ENCODE measurements around the gene YIPF2.
"Not testable (repeated sequence)": the region's sequence is repeated elsewhere in the genome, so short reads cannot be mapped to it uniquely, and the experiment has no call there.

YIPF2 gene

DNA sequence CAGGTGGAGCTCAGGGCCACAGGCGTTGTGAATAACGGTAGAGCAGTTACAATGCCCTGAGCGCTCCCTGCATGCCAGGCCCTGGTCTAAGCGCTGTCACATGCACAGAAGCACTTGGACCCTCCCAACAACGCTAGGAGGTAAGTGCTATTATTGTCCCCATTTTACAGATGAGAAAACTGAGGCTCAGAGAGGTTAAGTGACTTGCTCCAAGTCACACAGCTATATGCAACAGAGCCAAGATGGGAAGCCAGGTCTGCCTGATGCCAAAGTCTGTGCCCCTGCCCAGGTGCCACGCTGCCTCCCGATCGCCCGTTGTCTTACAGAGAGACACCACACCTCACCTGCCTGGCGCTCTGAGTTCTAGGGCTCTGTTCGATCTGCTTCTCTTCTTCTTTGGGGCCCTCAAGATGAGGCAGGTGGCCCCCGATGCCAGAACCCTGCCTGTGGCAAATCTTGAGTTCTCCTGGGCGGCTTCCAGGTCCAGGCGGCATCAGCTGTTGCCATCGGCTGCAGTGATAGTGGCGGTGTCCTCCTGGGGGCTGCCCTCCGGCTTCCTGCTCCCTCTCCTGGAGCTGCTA, 20.0 kb downstream of the YIPF2 start:
- DNase-seq = no peak

DNA sequence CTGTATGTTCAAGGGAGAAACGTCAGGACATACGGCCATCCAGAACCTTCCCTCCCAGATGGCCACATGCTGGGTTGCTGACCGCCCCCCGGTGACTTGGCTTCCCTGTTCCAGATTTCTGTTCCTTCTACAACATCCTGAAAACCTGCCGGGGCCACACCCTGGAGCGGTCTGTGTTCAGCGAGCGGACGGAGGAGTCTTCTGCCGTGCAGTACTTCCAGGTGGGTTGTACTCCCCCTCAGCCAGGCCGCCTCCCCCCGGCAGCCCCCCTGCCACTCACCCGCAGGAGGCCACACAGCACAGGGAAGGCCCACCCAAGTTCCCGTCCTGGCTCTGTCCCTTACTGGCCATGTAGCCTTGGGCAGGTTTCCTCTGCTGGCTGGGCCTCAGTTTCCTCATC, 20.5 kb downstream of the YIPF2 start:
- DNase-seq = no peak

DNA sequence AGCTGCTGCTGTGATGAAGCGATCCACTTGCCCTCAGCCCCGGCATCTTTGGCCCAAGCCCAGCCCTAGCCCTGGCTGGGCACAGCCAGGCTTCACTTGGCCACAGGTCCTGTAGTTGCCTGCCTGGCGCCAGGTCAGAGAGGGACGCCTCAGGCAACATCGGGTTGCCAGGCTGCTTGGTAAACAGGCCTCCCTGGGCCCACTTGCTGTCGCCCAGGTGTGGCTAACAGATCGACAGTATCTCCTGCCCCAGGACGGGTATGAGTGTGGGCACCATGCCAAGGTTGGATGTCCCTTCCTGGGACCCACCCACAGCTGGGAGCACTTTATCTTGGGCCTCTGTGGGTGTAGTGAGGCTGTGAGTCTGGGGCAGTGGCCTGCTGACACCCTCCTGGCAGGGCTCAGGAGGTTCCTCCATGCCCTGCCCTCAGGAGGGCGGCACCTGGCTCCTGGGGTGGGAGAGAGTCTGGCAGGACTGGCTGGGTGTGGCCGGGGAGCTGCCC, 29.2 kb downstream of the YIPF2 start:
- no peak for DNase-seq

DNA sequence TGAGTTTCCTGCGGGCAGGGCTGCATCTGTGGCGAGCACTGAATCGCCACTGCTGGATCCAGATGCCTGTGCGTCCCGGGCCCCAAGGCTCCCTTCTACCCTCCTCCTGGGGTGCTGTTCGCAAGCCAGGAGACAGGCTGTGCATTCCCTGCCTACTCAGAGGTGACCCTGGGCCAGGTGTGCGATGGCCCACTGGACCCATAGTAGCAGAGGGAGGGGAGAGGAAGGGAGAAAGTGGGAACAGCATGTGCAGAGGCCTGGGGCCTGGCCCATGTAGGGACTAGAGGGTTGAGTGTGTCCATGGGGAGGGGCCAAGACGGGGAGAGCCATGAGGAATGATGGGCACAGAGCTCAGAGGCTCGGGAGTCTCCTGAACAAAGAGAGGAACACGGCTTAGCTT, 29.8 kb downstream of the YIPF2 start:
- DNase-seq = no peak

DNA sequence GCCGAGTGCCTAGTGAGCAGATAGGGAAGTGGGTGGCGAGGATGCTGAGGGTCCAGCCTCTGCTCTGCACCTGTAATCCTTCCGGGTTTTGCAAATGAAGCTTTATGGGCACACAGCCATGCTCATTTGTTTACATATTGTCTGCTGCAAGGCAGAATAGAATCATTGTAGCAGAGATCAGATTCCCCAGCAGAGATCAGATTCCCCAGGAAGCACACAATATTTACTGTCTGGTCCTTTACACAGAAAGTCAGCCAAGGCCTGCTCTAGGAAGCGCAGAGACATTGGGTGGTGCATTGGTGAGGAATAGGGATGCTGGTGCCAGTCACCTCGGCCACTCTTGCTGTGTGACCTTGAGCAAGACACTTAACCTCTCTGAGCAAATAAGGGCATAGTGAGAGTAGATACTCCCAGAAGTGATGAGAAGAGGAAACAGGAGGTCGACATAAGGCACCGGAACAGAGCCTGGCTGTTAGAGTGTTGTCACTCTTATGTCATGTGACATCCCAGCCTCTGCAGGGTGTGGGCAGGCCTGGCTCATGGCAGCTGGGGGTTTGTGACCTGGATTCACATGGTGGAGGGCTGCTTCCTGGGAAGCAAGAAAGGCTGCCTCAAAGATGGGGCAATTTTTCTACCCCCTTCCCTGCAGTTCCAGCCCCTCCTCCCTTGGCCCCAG, 31.4 kb downstream of the YIPF2 start:
- DNase-seq = no peak

DNA sequence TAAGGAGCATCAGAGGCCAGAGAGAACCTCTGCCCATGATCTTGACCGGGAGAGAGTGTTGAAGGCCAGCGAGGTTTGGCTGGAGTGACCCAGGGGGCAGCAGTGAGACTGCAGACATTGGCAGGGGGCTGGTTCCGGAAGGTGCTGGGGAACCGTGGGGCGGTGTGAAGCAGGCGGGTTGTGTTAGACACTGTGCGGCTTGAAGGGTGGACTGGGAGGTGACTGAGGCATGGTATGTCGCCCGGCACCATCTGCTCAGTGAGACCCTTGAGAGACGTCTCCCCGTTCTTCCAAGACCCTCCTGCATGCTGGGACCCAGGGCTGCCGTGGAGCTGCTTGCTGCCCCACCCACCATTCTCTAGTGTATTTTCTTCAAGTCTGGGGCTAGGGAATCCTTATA, 32.5 kb downstream of the YIPF2 start:
- no peak for DNase-seq

DNA sequence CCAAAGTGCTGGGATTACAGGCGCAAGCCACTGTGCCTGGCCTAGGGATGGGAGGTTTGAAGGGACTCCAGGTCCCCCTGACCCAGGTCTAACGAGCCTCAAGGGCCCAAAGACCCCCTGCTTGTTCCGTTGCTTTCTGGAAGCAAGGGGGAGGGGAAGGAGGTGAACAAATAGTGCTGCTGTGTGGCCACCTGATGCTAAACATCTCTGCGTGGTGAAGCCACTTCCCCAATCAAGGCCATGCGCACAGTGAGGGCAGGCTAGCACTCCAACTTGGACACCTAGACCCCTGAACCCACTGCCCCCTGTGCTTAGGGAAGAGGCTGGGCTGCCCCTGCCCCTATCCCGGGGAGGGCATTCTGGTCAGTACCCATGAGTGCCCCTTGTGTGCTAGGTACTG, 33.1 kb downstream of the YIPF2 start:
- no peak for DNase-seq

DNA sequence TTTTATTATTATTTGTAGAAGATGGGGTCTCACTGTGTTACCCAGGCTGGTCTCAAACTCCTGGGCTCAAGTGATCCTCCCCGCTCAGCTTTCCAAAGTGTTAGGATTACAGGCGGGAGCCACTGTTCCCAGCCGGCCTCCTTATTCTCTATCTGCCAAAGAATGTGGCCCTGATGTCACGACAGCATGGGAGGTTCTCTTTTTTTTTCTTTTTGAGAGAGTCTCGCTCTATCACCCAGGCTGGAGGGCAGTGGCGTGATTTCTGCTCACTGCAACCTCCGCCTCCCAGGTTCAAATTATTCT, 33.6 kb downstream of the YIPF2 start:
- DNase-seq = no peak

DNA sequence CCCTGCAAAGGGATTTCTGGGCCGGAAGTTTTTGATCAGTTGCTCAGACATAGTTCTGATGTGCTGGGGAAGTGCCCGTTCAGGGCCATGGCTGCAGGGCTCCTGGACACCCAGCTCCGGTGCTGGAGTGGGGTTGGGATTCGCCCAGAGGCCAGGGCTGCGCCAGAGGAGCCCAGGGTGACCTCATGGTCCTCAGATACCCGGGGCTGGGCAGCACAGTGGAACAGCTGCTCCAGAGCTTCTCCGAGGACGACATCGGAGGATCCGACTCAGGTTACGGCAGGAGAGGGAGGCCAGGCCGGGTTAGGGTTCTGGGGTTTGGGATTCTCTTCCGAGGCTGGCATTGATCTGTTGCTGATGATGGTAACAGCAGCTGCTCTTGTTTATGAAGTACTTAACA, 36.2 kb downstream of the YIPF2 start:
- DNase-seq = peak; percentile 37

DNA sequence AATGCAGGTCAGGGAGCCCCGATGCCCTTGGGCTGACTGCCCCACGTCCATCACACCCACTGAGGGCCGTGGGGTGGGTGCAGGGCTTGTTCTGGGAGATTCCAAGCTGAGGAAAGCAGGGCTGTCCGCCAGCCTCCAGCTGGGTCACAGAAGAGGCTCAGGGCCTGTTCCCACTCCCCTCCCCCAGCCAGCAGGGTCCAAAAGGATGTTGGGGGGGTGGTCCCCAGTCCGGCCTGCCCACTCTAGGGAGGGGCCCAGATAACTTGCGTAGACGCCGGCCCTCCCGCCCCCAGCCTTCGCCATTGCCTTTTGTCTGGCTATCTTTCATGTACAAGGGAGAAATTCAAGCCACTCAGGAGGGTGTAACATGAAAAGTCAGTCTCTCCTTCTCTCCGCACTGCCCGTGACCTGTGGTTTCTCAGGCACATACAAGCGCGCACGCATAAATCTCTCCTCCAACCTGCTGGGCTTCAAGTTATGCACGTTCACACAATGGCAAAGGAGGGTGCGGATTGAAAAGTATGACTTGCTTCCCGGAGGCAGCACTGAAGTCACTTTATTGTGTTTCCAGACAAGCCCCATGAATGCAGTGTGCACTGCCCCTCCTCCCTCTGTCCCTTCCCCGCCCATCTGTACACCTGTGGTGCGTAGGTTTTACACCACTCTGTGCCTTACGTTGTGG, 36.9 kb downstream of the YIPF2 start:
- no peak for DNase-seq

DNA sequence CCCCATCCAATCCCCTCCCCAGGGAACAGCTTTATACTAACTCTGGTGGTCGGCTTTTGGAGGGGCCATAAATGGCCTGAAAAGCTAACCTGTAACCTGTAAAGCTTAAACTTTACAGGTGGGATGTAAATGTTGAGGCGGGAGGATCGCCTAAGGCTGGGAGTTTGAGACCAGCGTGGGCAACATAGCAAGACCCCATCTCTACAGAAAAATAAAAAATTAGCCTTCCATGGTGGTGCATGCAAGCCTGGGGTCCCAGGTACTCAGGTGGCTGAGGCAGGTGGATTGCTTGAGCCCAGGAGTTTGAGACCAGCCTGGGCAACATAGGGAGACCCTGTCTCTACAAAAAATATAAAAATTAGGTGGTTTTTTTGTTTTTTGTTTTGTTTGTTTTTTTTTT, 38.6 kb downstream of the YIPF2 start:
- DNase-seq = no peak

DNA sequence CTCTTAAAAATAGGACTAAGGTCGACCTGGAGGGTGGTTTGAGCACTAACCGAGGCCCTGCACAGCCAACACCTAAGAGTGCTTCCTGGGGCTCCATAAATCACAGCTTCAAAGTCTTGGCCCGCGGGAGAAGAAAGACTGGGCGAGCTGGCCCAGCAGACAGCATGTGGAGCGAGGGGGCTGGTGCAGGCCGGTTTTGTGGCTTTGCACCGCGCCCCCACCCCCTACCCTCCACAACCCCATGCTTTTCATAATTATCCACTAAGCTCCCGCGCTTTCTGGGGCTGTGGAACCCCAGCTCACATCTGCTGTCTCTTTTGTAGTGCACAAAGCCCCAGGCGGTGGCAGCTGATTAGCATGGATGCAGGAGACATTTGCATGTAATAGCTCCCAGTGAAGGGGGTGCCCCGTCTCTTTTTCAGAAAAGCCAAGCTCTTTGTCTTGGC, 40.0 kb downstream of the YIPF2 start:
- DNase-seq = peak; percentile 87

DNA sequence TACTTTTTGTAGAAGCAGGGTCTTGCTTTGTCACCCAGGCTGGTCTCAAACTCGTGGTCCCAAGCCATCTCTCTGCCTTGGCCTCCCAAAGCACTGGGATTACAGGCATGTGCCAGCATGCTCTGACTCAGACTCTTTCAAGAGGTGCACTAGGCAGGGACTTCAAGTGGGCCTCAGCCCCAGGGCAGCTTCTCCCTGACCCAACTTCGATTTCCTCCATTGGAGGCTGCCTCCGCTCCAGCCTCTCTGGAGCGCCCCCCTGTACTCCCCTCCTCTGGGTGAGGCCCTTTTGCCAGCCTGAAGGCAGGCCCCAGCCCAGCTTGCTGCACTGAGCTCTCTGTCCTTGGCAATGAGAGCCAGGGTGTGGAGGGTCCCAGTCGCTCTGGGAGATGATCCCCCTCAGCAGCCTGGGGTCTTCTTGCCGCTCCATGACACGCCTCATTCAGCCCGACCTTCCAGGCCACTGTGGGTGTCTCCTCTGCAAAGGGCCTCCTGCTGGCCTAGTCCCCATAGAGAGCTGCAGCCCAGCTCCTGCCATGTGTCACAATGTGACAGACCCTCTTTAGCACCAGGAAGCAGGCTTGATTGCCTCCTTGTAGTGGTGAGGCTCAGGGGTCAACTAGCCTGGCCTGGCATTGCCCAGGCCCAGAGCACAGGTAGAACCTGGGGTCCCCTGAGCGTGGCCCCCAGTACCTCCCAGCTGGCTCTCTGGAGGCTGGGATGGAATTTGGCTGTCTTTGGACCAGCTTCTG, 40.6 kb downstream of the YIPF2 start:
- DNase-seq = no peak

DNA sequence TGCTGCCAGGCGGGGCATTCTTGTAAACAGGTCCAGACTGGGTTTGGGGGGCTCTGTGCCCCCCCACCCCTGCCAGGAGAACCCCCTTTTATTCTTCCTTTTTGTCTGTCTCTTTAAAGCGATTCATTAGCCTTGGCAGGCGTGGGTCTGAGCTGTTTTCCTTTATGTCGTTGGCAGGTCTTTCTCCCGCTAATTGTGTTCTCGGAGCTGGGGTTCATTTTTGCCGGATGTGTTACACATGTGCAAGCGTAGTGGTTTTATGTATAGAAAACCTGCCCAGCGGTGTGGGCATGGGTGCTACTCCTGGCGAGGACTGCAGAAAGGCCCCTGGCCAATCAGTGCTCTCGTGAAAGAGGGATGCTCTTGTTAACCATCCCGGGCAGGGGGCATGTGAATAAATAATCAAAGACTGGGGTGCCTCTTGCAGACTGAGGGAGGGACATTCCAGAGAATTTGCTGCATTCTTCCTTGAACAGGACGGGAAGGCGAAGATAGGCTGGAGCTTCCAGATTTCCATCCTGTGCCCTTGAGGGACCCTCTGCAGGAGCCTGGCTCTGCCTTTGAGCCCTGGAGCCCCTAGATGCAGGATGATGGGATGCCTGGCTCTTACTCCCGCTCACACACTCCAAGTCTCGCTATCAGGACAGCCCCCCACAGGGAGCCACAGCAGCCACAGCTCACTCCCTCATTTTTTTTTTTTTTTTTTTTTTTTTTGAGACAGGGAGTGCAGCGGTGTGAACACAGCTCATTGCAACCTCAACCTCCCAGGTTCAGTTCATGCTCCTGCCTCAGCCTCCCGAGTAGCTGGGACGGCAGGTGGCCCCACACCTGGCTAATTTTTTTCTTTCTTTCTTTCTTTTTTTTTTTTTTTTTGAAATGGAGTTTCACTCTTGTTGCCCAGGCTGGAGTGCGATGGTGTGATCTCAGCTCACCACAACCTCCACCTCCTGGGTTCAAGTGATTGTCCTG, 43.0 kb downstream of the YIPF2 start:
- no peak for DNase-seq

DNA sequence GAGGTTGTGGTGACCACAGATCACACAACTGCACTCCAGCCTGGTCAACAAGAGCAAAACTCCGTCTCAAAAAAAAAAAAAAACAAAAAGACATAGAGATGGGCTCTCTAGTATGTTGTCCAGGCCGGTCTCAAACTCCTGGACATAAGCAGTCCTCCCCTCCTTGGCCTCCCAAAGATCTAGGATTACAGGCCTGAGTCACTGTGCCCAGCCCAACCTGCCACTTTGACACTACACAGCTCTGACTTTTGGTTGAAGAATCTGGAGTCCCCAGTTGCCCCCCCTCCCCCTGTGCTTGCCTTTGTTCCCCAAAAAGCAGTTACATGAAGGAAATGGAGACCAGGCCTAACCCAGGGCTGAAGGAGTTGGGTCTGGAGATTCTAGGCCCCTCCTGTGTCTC, 44.2 kb downstream of the YIPF2 start:
- no peak for DNase-seq

DNA sequence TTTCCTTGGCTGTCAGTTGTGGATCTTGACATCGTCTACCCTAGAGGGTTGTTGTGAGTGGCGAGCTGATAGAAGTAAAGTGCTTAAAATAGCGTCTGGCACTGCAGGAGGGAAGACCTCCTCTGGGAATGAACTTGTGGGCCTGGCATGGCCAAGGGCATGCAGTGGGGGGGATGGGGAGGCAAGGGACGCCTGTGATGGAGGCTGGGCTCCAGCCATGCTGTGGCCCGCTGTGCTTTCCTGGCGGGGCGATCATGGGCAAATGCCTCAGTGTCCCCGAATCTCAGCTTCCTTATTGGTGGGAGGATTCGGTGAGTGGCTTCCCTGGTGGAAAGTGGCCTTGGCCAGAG, 46.4 kb downstream of the YIPF2 start:
- no peak for DNase-seq

DNA sequence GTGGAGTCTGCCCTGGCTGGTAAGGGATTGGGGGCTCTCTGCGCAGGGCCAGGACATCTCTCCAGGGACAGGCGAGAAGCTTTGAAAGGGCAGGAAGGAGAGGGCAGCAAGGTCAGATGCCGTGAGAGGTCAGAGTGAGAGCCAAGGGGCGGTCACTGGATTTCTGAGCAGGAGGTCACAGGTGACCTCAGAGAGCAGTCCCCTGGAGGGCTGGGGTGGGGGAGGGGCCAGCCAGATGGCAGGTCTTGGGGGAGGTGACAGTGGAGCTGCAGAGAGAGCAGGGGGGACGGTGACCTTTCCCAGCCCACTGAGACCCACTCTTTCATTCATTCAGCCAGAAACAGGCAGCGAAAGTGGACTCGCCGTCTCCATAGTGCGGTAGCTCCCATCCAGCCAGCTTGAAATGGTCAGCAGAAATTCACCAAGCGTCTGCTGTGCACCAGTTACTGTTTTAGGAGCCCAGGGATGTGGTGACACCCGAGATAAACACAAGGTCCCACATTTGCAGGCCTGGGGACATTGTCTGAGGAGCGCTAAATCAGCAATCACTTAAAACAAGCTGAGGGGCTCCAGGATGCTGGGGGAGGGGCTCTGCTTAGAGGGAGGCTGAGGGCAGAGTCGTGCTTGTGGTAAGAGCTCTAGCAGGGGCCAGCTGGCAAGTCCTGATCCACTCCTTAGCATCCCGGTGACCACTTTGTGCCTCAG, 46.9 kb downstream of the YIPF2 start:
- DNase-seq = no peak

DNA sequence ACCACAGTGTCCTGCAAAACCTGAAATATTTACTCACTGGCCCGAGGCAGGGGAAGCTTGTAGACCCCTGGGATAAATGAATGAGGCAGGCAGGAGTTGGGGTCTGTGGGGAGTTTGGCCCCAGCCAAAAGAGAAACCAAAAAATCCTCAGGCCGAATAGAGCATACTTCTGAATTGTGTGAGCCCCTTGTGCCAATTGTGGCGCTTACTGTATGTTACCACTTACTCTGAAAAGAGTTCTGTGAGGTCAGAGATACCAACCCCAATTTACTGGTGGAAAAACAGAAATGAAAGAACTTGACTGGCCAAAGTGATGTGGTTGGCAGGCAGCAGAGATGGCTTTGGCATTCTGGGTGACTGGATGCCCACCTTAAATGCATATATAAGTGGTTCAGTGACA, 50.2 kb downstream of the YIPF2 start:
- no peak for DNase-seq

DNA sequence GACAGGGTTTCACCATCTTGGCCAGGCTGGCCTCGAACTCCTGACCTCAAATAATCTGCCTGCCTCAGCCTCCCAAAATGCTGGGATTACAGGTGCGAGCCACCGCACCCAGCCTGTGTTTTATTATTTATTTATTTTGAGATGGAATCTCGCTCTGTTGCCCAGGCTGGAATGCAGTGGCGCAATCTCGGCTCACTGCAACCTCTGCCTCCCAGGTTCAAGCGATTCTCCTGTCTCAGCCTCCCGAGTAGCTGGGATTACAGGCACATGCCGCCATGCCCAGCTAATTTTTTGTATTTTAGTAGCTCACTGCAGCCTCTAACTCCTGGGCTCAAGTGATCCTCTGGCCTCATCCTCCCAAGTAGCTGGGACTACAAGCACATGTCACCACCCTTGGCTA, 50.8 kb downstream of the YIPF2 start:
- not testable (repeated sequence) for DNase-seq

DNA sequence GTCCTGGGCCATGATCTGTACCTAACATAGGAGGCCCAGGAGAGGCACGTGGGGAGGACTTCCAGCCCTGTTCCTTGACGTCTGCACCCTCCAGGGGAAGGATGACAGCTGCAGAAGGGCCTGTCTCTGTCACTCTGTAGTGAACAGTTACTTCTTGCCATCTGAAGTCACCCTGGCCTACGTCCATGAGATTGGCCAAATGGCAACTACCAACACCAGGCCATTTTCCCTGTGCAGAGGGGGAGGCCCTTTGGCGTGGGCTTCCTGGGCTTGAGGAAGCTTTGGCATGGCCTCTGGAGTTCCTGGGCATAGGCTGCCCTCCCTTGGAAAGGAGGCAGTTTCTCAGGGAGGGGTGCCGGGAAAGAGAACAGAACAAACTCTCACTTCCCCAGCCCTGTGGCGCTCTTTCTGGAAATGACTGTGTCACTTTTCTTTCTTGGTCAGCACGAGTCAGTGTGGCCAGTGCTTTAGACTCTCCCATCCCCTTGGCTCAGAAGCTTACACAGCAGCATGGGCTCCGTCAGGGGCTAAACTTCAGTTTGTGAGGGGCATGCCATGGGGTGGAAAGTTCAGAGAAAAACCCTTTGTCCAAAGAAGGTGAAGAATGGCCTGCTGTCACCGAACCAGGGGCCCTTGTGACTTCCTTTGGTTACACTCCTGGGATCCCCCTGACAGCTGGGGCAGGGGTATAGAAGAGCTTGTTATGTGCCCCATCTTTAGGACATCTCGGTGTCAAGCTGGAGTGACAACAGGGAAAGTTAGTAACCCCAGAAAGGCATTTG, 51.8 kb downstream of the YIPF2 start:
- no peak for DNase-seq

DNA sequence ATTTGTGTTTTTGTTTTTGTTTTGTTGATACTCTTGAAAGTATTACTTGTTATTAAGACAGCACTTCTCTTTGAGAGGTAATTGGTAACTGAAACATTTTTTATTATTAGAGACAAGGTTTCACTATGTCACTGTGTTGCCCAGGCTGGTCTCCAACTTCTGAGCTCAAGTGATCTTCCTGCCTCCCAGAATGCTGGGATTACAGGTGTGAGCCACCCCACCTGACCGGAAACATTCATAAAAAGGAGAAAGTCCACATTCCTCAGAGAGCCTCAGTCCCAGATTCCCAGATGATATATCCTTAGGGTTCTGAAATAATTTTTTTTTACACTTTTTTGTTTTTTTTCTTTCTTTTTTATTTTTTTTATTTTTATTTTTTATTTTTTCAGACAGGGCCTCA, 54.4 kb downstream of the YIPF2 start:
- DNase-seq = no peak

All from DMS 273 treated with DMSO at 0.1 percent for 48 hours (cell line).